Spinal cord (tissue), 10 donors: ENCODE data around the gene PDLIM7. TPM values are rescaled to one million over a fixed set of nuclear protein-coding genes. Genes with fewer than 3 reads are reported as not detected.

ENCODE experiments used
- DNase-seq, 6 donors: peaks; one replicate each; pipeline versions ENCODE4 v3.0.0 to v3.0.0-alpha.2; 2013 to 2015; ENCODE audit warnings: low spot score in 6 of 6, low read depth in 4 of 6
- H3K27ac ChIP-seq: one replicate; pipeline ENCODE4 v1.5.1; 2013; ENCODE audit warnings: low read depth, low read length, control low read depth
- H3K27me3 ChIP-seq: one replicate; pipeline ENCODE4 v1.6.1; 2013; ENCODE audit warnings: low read length; ENCODE audit not compliant: control insufficient read depth, insufficient read depth
- H3K36me3 ChIP-seq: one replicate; pipeline ENCODE4 v1.6.1; 2013; ENCODE audit warnings: low read length; ENCODE audit not compliant: control insufficient read depth, insufficient read depth
- H3K4me1 ChIP-seq: one replicate; pipeline ENCODE4 v1.6.1; 2013; ENCODE audit warnings: low read length; ENCODE audit not compliant: control insufficient read depth, insufficient read depth
- H3K4me3 ChIP-seq: one replicate; pipeline ENCODE4 v1.5.1; 2013; ENCODE audit warnings: low read depth, low read length, control low read depth
- H3K9me3 ChIP-seq: one replicate; pipeline ENCODE4 v1.6.1; 2013; ENCODE audit warnings: low read length; ENCODE audit not compliant: control insufficient read depth, insufficient read depth
- WGBS: methylation state at CpG from one replicate; pipeline ENCODE4 v1.1.5; 2013; ENCODE audit warnings: missing lambda C conversion rate; ENCODE audit not compliant: insufficient coverage; 5-methylcytosine and 5-hydroxymethylcytosine counted together
- polyA plus RNA-seq, 2 donors: library from polyadenylated mRNA; unstranded; fragments of 120-200 nt; gene quantifications; one replicate each; pipeline ENCODE4 v1.2.1, GENCODE V29; 2013; ENCODE audit not compliant: insufficient read length in 2 of 2
- total RNA-seq, 2 donors: library from RNA; depleted of rRNA in 1 of 2; stranded (reverse); fragments of 120-200 nt in 1 of 2; fragments of >200 nt in 1 of 2; gene quantifications; one replicate each; pipeline versions ENCODE4 v1.2.3 to v1.2.4, GENCODE V29; 2013 to 2014
- donor health status: healthy.

Gene PDLIM7
- total and polyA plus RNA-seq, 4 donors, result 23.4 to 128 (median 64.2) TPM

GRCh38 chr5:177500685-177501522 lies 3.5 kb upstream of the PDLIM7 start:
- Histone ChIP-seq H3K4me3 (no peak overlapping the region), H3K4me1 (peaks cover 41% of the 10 kb centered on the region), H3K36me3 (peaks cover 31% of the 10 kb centered on the region), H3K9me3 (no peaks in the 10 kb centered on the region), H3K27ac (peak overlapping the region; percentile 26), H3K27me3 (peaks cover 7% of the 10 kb centered on the region)
- 38% methylated on average over 6 of the region's 10 CpGs for WGBS
- DNase-seq, result peak in 5 of 6 donors; percentile 64 to 95 (median 78)

GRCh38 chr5:177499842-177500241 lies 2.4 kb upstream of the PDLIM7 start:
- Histone ChIP-seq H3K4me3 (no peak overlapping the region), H3K27ac (no peak overlapping the region), H3K36me3 (peaks cover 35% of the 10 kb centered on the region), H3K4me1 (peaks cover 51% of the 10 kb centered on the region), H3K9me3 (no peaks in the 10 kb centered on the region), H3K27me3 (peaks cover 7% of the 10 kb centered on the region)
- WGBS, result 75% methylated on average over 5 of the region's 6 CpGs
- no peak for DNase-seq

- Histone ChIP-seq H3K4me3 (peak overlapping the region; percentile 74), H3K9me3 (no peaks in the 10 kb centered on the region), H3K27me3 (peaks cover 7% of the 10 kb centered on the region), H3K4me1 (peaks cover 68% of the 10 kb centered on the region), H3K36me3 (peaks cover 30% of the 10 kb centered on the region), H3K27ac (peak overlapping the region; percentile 42)
- 9% methylated on average over 48 of the region's 48 CpGs for WGBS
- DNase-seq, result no peak
These were observed 796 bp upstream of the PDLIM7 start for GRCh38 chr5:177498013-177498787.

GRCh38 chr5:177496727-177497291 lies 595 bp downstream of the PDLIM7 start:
- peak overlapping the region; percentile 93 for H3K27ac ChIP-seq
- H3K4me1 ChIP-seq, result peaks cover 68% of the 10 kb centered on the region
- H3K36me3 ChIP-seq, result peaks cover 35% of the 10 kb centered on the region
- H3K27me3 ChIP-seq, result peaks cover 7% of the 10 kb centered on the region
- WGBS, result 0% methylated on average over 6 of the region's 29 CpGs
- H3K9me3 ChIP-seq, result no peaks in the 10 kb centered on the region
- peak in 2 of 6 donors; percentile 67 to 83 for DNase-seq
- H3K4me3 ChIP-seq, result peak overlapping the region; percentile 74

DNA sequence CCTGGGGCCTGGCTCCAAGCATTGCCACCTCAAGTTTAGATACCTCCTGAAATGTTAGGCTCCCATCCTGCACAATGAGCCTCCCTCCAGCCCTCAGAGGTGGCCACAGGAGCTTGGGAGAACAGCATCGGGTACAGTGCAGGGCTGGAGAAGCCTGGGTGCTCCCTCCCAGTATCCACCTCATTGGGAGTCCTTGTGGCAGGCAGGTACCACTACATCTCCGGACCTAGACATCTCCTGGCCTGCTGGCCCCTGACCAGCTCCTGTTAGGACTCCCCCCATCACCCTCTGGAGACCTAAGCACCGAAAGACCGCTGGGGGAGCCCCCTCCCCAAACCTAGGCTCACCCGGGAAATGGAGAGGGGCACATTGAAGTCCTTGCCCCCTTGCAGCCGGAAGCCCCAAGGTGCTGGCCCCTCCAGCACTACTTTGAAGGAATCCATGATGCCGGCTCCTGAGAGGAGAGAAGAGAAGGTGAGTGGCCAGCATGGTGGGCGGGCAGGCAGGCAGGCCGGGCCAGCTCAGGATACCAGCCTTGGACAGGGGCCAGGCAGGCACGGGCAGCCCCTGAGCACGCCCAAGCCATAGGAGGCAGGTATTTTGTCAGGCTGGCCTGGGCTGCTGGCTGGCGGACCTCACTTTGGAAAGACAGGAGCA lies 1.2 kb downstream of the PDLIM7 start:
- H3K27ac ChIP-seq, result peak overlapping the region; percentile 93
- no peaks in the 10 kb centered on the region for H3K9me3 ChIP-seq
- H3K27me3 ChIP-seq, result peaks cover 7% of the 10 kb centered on the region
- peaks cover 40% of the 10 kb centered on the region for H3K36me3 ChIP-seq
- WGBS, result 32% methylated on average over 9 of the region's 12 CpGs
- peak overlapping the region; percentile 74 for H3K4me3 ChIP-seq
- DNase-seq, result no peak
- H3K4me1 ChIP-seq, result peaks cover 67% of the 10 kb centered on the region

GRCh38 chr5:177495243-177496060 lies 2.0 kb downstream of the PDLIM7 start:
- H3K27ac ChIP-seq, result peak overlapping the region; percentile 93
- H3K36me3 ChIP-seq, result peaks cover 48% of the 10 kb centered on the region
- peaks cover 65% of the 10 kb centered on the region for H3K4me1 ChIP-seq
- peaks cover 7% of the 10 kb centered on the region for H3K27me3 ChIP-seq
- H3K9me3 ChIP-seq, result no peaks in the 10 kb centered on the region
- peak in 1 of 6 donors; percentile 80 for DNase-seq
- WGBS, result 60% methylated on average over 12 of the region's 14 CpGs
- H3K4me3 ChIP-seq, result peak overlapping the region; percentile 74

DNA sequence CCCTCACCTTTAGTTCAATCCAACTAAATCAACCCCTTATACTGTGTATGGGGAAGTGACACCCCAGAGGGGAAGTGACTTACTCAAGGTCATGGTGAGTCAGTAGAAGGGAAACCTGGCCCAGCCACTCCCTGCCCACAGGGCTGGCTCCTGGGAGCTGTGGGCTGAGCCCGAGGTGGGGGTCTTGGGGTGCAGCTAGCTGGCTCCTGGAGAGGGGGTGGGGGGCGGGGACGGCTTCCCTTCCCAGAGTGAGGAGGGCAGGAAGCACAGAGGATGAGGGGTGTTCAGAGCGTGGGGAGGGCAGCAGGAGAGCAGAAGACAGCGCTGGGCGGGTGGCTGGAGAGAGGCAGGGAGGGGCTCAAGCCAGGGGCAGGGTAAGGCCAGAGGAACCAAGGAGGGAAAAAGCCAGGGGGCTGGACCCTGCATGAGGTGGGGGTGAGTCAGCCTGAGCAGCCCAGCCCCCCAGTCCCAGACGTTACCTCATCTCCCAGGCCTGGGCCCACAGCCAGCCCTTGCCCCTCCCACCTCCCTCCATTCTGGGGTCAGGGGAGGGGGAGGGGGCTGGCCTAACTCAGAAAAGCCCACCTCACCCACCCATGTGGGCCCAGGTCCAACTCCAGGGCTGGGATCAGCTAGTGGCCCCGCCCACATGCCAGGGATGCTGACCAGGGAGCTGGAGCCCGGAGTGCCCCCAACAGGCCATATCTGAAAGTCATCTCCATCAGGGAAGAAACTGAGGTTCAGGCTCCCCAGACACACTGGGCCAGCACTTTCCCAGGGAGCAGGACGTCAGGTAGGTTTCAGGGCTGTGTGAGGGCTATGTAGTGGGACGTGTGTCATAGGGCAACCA lies 2.8 kb downstream of the PDLIM7 start:
- H3K9me3 ChIP-seq, result no peaks in the 10 kb centered on the region
- peak in 2 of 6 donors; percentile 78 to 83 for DNase-seq
- peaks cover 66% of the 10 kb centered on the region for H3K4me1 ChIP-seq
- H3K36me3 ChIP-seq, result peaks cover 57% of the 10 kb centered on the region
- H3K27ac ChIP-seq, result peak overlapping the region; percentile 93
- H3K4me3 ChIP-seq, result peak overlapping the region; percentile 74
- H3K27me3 ChIP-seq, result peaks cover 7% of the 10 kb centered on the region
- 50% methylated on average over 9 of the region's 11 CpGs for WGBS

- Histone ChIP-seq H3K4me3 (no peak overlapping the region), H3K27me3 (peaks cover 7% of the 10 kb centered on the region), H3K27ac (peak overlapping the region; percentile 93), H3K9me3 (no peaks in the 10 kb centered on the region), H3K36me3 (peaks cover 64% of the 10 kb centered on the region), H3K4me1 (peaks cover 71% of the 10 kb centered on the region)
- no peak for DNase-seq
- 82% methylated on average over 2 of the region's 5 CpGs for WGBS
These were observed 3.5 kb downstream of the PDLIM7 start for GRCh38 chr5:177493795-177494345.
